Endodermal cell (in vitro differentiated cells): ENCODE data around the gene SLC9A7. TPM values are rescaled to one million over a fixed set of nuclear protein-coding genes. Genes with fewer than 3 reads are reported as not detected.
A peak's percentile ranks its signal among the peaks of the same experiment; 100 is the strongest.

Experiments
- DNase-seq: peaks from one replicate; pipeline ENCODE4 v3.0.0-alpha.2; 2017
- H3K27ac ChIP-seq: 2 replicates; pipeline ENCODE4 v1.5.1; 2013; ENCODE audit warnings: mild to moderate bottlenecking, low read depth, low read length, moderate library complexity
- H3K27me3 ChIP-seq: 2 replicates; pipeline ENCODE4 v1.6.1; 2013; ENCODE audit warnings: mild to moderate bottlenecking, low read length, moderate library complexity; ENCODE audit not compliant: insufficient read depth, control insufficient read depth, poor library complexity, severe bottlenecking
- H3K36me3 ChIP-seq: 2 replicates; pipeline ENCODE4 v1.7.0; 2013; ENCODE audit warnings: mild to moderate bottlenecking, low read length, moderate library complexity; ENCODE audit not compliant: control insufficient read depth, insufficient read depth
- H3K4me1 ChIP-seq: one replicate; pipeline ENCODE4 v1.7.0; 2013; ENCODE audit warnings: low read length; ENCODE audit not compliant: control insufficient read depth, insufficient read depth
- H3K4me3 ChIP-seq: 2 replicates; pipeline ENCODE4 v1.5.1; 2013; ENCODE audit warnings: mild to moderate bottlenecking, low read length, moderate library complexity
- H3K9ac ChIP-seq: 2 replicates; pipeline ENCODE4 v1.6.1; 2013; ENCODE audit warnings: mild to moderate bottlenecking, low read length, moderate library complexity; ENCODE audit not compliant: poor library complexity, severe bottlenecking; ENCODE audit errors: extremely low read depth
- H3K9me3 ChIP-seq: 2 replicates; pipeline ENCODE4 v1.6.1; 2013; ENCODE audit warnings: mild to moderate bottlenecking, low read length, moderate library complexity; ENCODE audit not compliant: control insufficient read depth
- H3K27ac Mint-ChIP-seq: 2 replicates; pipeline ENCODE4 v1.8.0; 2020; ENCODE audit warnings: mixed read lengths
- H3K27me3 Mint-ChIP-seq: 2 replicates; pipeline ENCODE4 v1.8.0; 2021; ENCODE audit warnings: mild to moderate bottlenecking, mixed read lengths; ENCODE audit not compliant: insufficient read depth
- H3K36me3 Mint-ChIP-seq: 2 replicates; pipeline ENCODE4 v1.8.0; 2020; ENCODE audit warnings: low read depth, mixed read lengths
- H3K4me1 Mint-ChIP-seq: 2 replicates; pipeline ENCODE4 v1.8.0; 2020; ENCODE audit warnings: mixed read lengths
- H3K4me3 Mint-ChIP-seq: 2 replicates; pipeline ENCODE4 v1.8.0; 2020; ENCODE audit warnings: mild to moderate bottlenecking, moderate library complexity, mixed read lengths
- H3K9me3 Mint-ChIP-seq: 2 replicates; pipeline ENCODE4 v1.8.0; 2020; ENCODE audit warnings: mild to moderate bottlenecking, mixed read lengths
- CTCF ChIP-seq: fragments of 200-600 bp; sonication (generic); conservative IDR thresholded peaks from 2 replicates; pipeline ENCODE4 v1.5.0; 2021; ENCODE audit warnings: antibody characterized with exemption, mild to moderate bottlenecking
- WGBS, 2 experiments: methylation state at CpG; one replicate each; pipeline versions ENCODE4 v1.1.5 to v1.1.7; 2013; ENCODE audit warnings: missing lambda C conversion rate in 2 of 2, mixed read lengths in 1 of 2; ENCODE audit not compliant: insufficient coverage in 1 of 2, insufficient read length in 1 of 2; 5-methylcytosine and 5-hydroxymethylcytosine counted together
- total RNA-seq, 2 donors: library from RNA; stranded (reverse); fragmentation: NEBNext Ultra II Directional in 1 of 2; extraction: Animal tissue kit (Norgen Biotek cat#: 25700) in 1 of 2; gene quantifications; 2 replicates in 1 of 2; 3 replicates in 1 of 2; pipeline ENCODE4 v1.2.1, GENCODE V29; 2021

The SLC9A7 gene
- total RNA-seq, 2 donors from 2014 or later = 23.7 to 25.3 TPM

GRCh38 chrX:46687619-46688018, 71.3 kb downstream of the SLC9A7 start:
- Histone ChIP-seq H3K27me3 (no peaks in the 10 kb centered on the region), H3K27ac (no peak overlapping the region), H3K9me3 (no peaks in the 10 kb centered on the region), H3K4me3 (no peak overlapping the region), H3K36me3 (no peaks in the 10 kb centered on the region), H3K9ac (no peak overlapping the region), H3K4me1 (no peaks in the 10 kb centered on the region)
- Mint-ChIP-seq H3K36me3 (no peaks in the 10 kb centered on the region), H3K4me1 (peaks cover 3% of the 10 kb centered on the region), H3K27me3 (no peaks in the 10 kb centered on the region), H3K4me3 (no peak overlapping the region), H3K9me3 (peaks cover 38% of the 10 kb centered on the region), H3K27ac (no peak overlapping the region)
- WGBS, 2 experiments = no CpG with 5 or more reads among the region's 2 CpGs
- DNase-seq = no peak
- no peak for TF ChIP-seq CTCF

GRCh38 chrX:46686003-46686645, 72.8 kb downstream of the SLC9A7 start:
- 59 to 91% methylated on average over 1 to 4 of the region's 5 CpGs for WGBS, 2 experiments
- H3K4me3 Mint-ChIP-seq = no peak overlapping the region
- H3K36me3 ChIP-seq = no peaks in the 10 kb centered on the region
- no peak overlapping the region for H3K4me3 ChIP-seq
- H3K9me3 ChIP-seq = no peaks in the 10 kb centered on the region
- H3K27me3 Mint-ChIP-seq = no peaks in the 10 kb centered on the region
- TF ChIP-seq CTCF = peak; percentile 82
- H3K27me3 ChIP-seq = no peaks in the 10 kb centered on the region
- H3K9me3 Mint-ChIP-seq = peaks cover 49% of the 10 kb centered on the region
- DNase-seq = peak; percentile 57
- H3K9ac ChIP-seq = no peak overlapping the region
- H3K4me1 Mint-ChIP-seq = peaks cover 3% of the 10 kb centered on the region
- no peaks in the 10 kb centered on the region for H3K4me1 ChIP-seq
- no peak overlapping the region for H3K27ac ChIP-seq
- H3K27ac Mint-ChIP-seq = no peak overlapping the region
- H3K36me3 Mint-ChIP-seq = peaks cover 5% of the 10 kb centered on the region

- DNase-seq = no peak
Measured at GRCh38 chrX:46683048-46683447, 75.9 kb downstream of the SLC9A7 start.

More at GRCh38 chrX:46683048-46683447, 75.9 kb downstream of the SLC9A7 start:
- H3K4me3 Mint-ChIP-seq = no peak overlapping the region
- no peaks in the 10 kb centered on the region for H3K9me3 ChIP-seq
- H3K4me3 ChIP-seq = no peak overlapping the region
- peaks cover 49% of the 10 kb centered on the region for H3K9me3 Mint-ChIP-seq
- H3K27ac Mint-ChIP-seq = no peak overlapping the region
- H3K36me3 Mint-ChIP-seq = peaks cover 17% of the 10 kb centered on the region
- H3K36me3 ChIP-seq = peaks cover 17% of the 10 kb centered on the region
- H3K9ac ChIP-seq = no peak overlapping the region
- H3K27ac ChIP-seq = no peak overlapping the region
- H3K27me3 Mint-ChIP-seq = no peaks in the 10 kb centered on the region
- TF ChIP-seq CTCF = no peak
- peaks cover 3% of the 10 kb centered on the region for H3K4me1 Mint-ChIP-seq
- H3K4me1 ChIP-seq = no peaks in the 10 kb centered on the region
- no peaks in the 10 kb centered on the region for H3K27me3 ChIP-seq
